ENCODE data around the gene SYNDIG1.

- TF ChIP-seq CTCF (conservative IDR thresholded peaks at IDR 0.05; ENCODE audit: low read depth, low read length) (no peak), EZH2 (IDR thresholded peaks at IDR 0.05; ENCODE audit: borderline replicate concordance, low read depth, low read length, poor library complexity, severe bottlenecking) (no peak)
Measured at GRCh38 chr20:24419786-24420185, 49.6 kb upstream of the SYNDIG1 start.

Measured in A673 (cell line).